Peyer's patch (tissue), 4 donors: ENCODE measurements around the gene TXNDC2. TPM values are rescaled to one million over a fixed set of nuclear protein-coding genes. Genes with fewer than 3 reads are reported as not detected.
"Not testable (repeated sequence)": the region's sequence is repeated elsewhere in the genome, so short reads cannot be mapped to it uniquely, and the experiment has no call there.

Experiments
- DNase-seq, 3 donors: peaks; one replicate each; pipeline ENCODE4 v3.0.0-alpha.2; 2017 to 2019
- H3K27ac ChIP-seq, 4 donors: fragments of 200-600 bp; sonication (generic); one replicate each; pipeline ENCODE4 v1.5.1; 2016 to 2019
- H3K27me3 ChIP-seq, 2 donors: fragments of 200-600 bp; sonication (generic); one replicate each; pipeline ENCODE4 v1.5.1; 2019
- H3K36me3 ChIP-seq, 3 donors: fragments of 200-600 bp; sonication (generic); one replicate each; pipeline ENCODE4 v1.5.1; 2016 to 2019
- H3K4me1 ChIP-seq, 4 donors: fragments of 200-600 bp; sonication (generic); one replicate each; pipeline ENCODE4 v1.5.1; 2016 to 2019
- H3K4me3 ChIP-seq, 4 donors: fragments of 200-600 bp; sonication (generic); 1 replicate in 3 of 4; 2 replicates in 1 of 4; pipeline ENCODE4 v1.5.1; 2016 to 2019; ENCODE audit warnings: mild to moderate bottlenecking in 1 of 4
- H3K9me3 ChIP-seq, 4 donors: fragments of 200-600 bp; sonication (generic); one replicate each; pipeline ENCODE4 v1.5.1; 2016 to 2019; ENCODE audit warnings: mild to moderate bottlenecking in 1 of 4
- CTCF ChIP-seq, 6 experiments: fragments of 450-650 bp in 4 of 6; fragments of 200-600 bp in 2 of 6; sonication (generic) in 1 of 6; IDR thresholded peaks; one replicate each; pipeline ENCODE4 v1.5.1; 2017 to 2019; ENCODE audit warnings: antibody characterized with exemption in 6 of 6, mild to moderate bottlenecking in 3 of 6, moderate library complexity in 1 of 6
- POLR2A ChIP-seq, 2 donors: fragments of 450-650 bp; IDR thresholded peaks; one replicate each; pipeline ENCODE4 v1.5.1; 2017; ENCODE audit warnings: antibody characterized with exemption in 2 of 2, mild to moderate bottlenecking in 2 of 2, moderate library complexity in 2 of 2
- total RNA-seq, 4 donors: library from RNA; depleted of rRNA; stranded (reverse); fragments of >200 nt; gene quantifications; one replicate each; pipeline ENCODE4 v1.1.0, GENCODE V29; 2016

The TXNDC2 gene
- total RNA-seq, 4 donors from 2014 or later: not detected

GRCh38 chr18:9898792-9899549, 13.2 kb downstream of the TXNDC2 start:
- peak in 1 of 2 donors; percentile 20 for TF ChIP-seq POLR2A (IDR thresholded peaks at IDR 0.05)
- no peak for TF ChIP-seq CTCF (IDR thresholded peaks at IDR 0.05)
- Histone ChIP-seq H3K4me3 (no peak overlapping the region), H3K36me3 (no peaks in the 10 kb centered on the region), H3K27ac (no peak overlapping the region), H3K4me1 (peaks cover 0 to 9% (median 0%) of the 10 kb centered on the region in 4 donors), H3K27me3 (no peaks in the 10 kb centered on the region), H3K9me3 (no peaks in the 10 kb centered on the region)
- no peak for DNase-seq

GRCh38 chr18:9899550-9899930, 13.8 kb downstream of the TXNDC2 start:
- H3K27me3 ChIP-seq, H3K27ac ChIP-seq, H3K9me3 ChIP-seq, DNase-seq, H3K4me3 ChIP-seq, H3K4me1 ChIP-seq, H3K36me3 ChIP-seq: not testable (repeated sequence)

- DNase-seq: no peak
- Histone ChIP-seq H3K36me3 (no peaks in the 10 kb centered on the region), H3K27ac (no peak overlapping the region), H3K4me3 (no peak overlapping the region), H3K27me3 (no peaks in the 10 kb centered on the region), H3K9me3 (no peaks in the 10 kb centered on the region), H3K4me1 (peaks cover 0 to 9% (median 0%) of the 10 kb centered on the region in 4 donors)
- TF ChIP-seq POLR2A (IDR thresholded peaks at IDR 0.05): no peak
- no peak for TF ChIP-seq CTCF (IDR thresholded peaks at IDR 0.05)
These were observed 14.9 kb downstream of the TXNDC2 start for GRCh38 chr18:9900699-9901098.

- Histone ChIP-seq H3K36me3 (no peaks in the 10 kb centered on the region), H3K27ac (no peak overlapping the region), H3K4me3 (no peak overlapping the region), H3K4me1 (peaks cover 0 to 9% (median 0%) of the 10 kb centered on the region in 4 donors), H3K27me3 (no peaks in the 10 kb centered on the region), H3K9me3 (no peaks in the 10 kb centered on the region)
- no peak for TF ChIP-seq CTCF (IDR thresholded peaks at IDR 0.05)
- no peak for DNase-seq
These were observed 15.6 kb downstream of the TXNDC2 start for GRCh38 chr18:9901377-9901776.

- H3K4me1 ChIP-seq, H3K27ac ChIP-seq, DNase-seq: not testable (repeated sequence)
These were observed 16.5 kb downstream of the TXNDC2 start for GRCh38 chr18:9902264-9902663.

GRCh38 chr18:9902832-9903231, 17.1 kb downstream of the TXNDC2 start:
- Histone ChIP-seq H3K4me3 (no peak overlapping the region), H3K9me3 (no peaks in the 10 kb centered on the region)

More at GRCh38 chr18:9902264-9902663, 16.5 kb downstream of the TXNDC2 start:
- H3K36me3 ChIP-seq, H3K9me3 ChIP-seq, H3K27me3 ChIP-seq, H3K4me3 ChIP-seq: not testable (repeated sequence)

More at GRCh38 chr18:9902832-9903231, 17.1 kb downstream of the TXNDC2 start:
- peaks cover 0 to 9% (median 0%) of the 10 kb centered on the region in 4 donors for H3K4me1 ChIP-seq
- H3K27me3 ChIP-seq: no peaks in the 10 kb centered on the region
- TF ChIP-seq CTCF (IDR thresholded peaks at IDR 0.05) (no peak), POLR2A (IDR thresholded peaks at IDR 0.05) (no peak)
- DNase-seq: no peak
- no peak overlapping the region for H3K27ac ChIP-seq
- H3K36me3 ChIP-seq: no peaks in the 10 kb centered on the region
